SH-SY5Y (cell line): ENCODE results near the gene DUSP16.

Source experiments
- GATA2 ChIP-seq: IDR thresholded peaks from 2 replicates; pipeline ENCODE4 v1.6.1; 2011; ENCODE audit warnings: mild to moderate bottlenecking, low read depth, low read length
- GATA3 ChIP-seq: IDR thresholded peaks from 2 replicates; pipeline ENCODE4 v1.6.1; 2011; ENCODE audit warnings: low read depth, mild to moderate bottlenecking, low read length, moderate library complexity

GRCh38 chr12:12563290-12563928 lies 746 bp upstream of the DUSP16 start:
- TF ChIP-seq GATA2, result no peak
- TF ChIP-seq GATA3, result no peak
